Testis (tissue), 3 donors: Measurements from ENCODE around the gene PSMG1. TPM values are rescaled to one million over a fixed set of nuclear protein-coding genes. Genes with fewer than 3 reads are reported as not detected.
A peak's percentile ranks its signal among the peaks of the same experiment; 100 is the strongest.

Experiments
- DNase-seq: peaks from one replicate; pipeline ENCODE4 v3.0.0-alpha.2; 2019
- H3K27ac ChIP-seq, 2 donors: fragments of 200-600 bp; sonication (generic); one replicate each; pipeline ENCODE4 v1.5.1; 2019
- H3K27me3 ChIP-seq: fragments of 200-600 bp; sonication (generic); one replicate; pipeline ENCODE4 v1.5.1; 2019
- H3K36me3 ChIP-seq: fragments of 200-600 bp; sonication (generic); one replicate; pipeline ENCODE4 v1.5.1; 2017; ENCODE audit warnings: low read depth; ENCODE audit errors: missing control alignments
- H3K4me1 ChIP-seq: fragments of 200-600 bp; sonication (generic); one replicate; pipeline ENCODE4 v1.5.1; 2019
- H3K4me3 ChIP-seq, 2 donors: fragments of 200-600 bp; sonication (generic); one replicate each; pipeline ENCODE4 v1.5.1; 2017 to 2019
- H3K9me3 ChIP-seq: fragments of 200-600 bp; sonication (generic); one replicate; pipeline ENCODE4 v1.5.1; 2017
- POLR2A ChIP-seq: fragments of 450-650 bp; IDR thresholded peaks from one replicate; pipeline ENCODE4 v1.6.1; 2017; ENCODE audit warnings: antibody characterized with exemption, mild to moderate bottlenecking, moderate library complexity
- WGBS, 2 donors: methylation state at CpG; one replicate each; pipeline ENCODE4 v1.1.5; 2018; 5-methylcytosine and 5-hydroxymethylcytosine counted together
- intact Hi-C: fragments of 100-400 bp; cut with DNase I; formaldehyde crosslinking; loops from one replicate; pipeline ENCODE4 v1.15.1; 2023; ENCODE audit warnings: low total_unique reads
- polyA plus RNA-seq: library from polyadenylated mRNA; stranded (reverse); fragments of 350-450 nt; fragmentation: Illumina TruSeq; extraction: RNeasy Lipid Tissue Mini Kit (QIAGEN cat#74804); gene quantifications from one replicate; pipeline ENCODE4 v1.2.3, GENCODE V29; 2014; ENCODE audit warnings: low read depth, low replicate concordance; ENCODE audit not compliant: insufficient read depth
- total RNA-seq, 2 donors: library from RNA; depleted of rRNA; stranded (reverse); fragments of >200 nt; gene quantifications; one replicate each; pipeline ENCODE4 v1.2.3, GENCODE V29; 2016
- TF ChIP-seq, protein P1 (sequence below), 3 experiments: fragments of 450-650 bp in 2 of 3; fragments of 200-600 bp in 1 of 3; sonication (generic) in 1 of 3; IDR thresholded peaks; one replicate each; pipeline ENCODE4 v1.5.1; 2016 to 2019; ENCODE audit warnings: antibody characterized with exemption in 3 of 3, mild to moderate bottlenecking in 2 of 3, moderate library complexity in 1 of 3

PSMG1 gene
- total and polyA plus RNA-seq, 3 donors from 2014 or later = 95.4 to 463 (median 113) TPM

DNA sequence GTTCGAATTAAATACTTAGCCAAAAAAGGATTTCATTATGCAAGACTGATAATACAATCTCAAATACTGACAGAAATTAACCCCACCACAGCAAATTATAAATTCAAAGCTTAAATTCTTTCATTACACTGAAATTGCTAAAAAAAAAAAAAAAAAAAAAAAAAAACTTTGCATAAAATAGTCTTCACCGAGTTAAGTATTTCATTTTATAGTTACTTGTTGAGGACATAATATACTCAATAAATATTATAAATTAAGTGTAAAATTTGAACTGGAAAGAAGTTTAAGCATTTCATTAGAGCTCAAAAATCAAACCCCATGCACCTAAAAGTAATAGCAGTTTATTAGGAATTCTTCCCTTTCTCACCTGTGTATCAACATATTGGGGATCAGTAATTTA, 1.9 kb upstream of the PSMG1 start:
- no peak overlapping the region for H3K27ac ChIP-seq
- intact Hi-C loops = loop anchor here (10.0 kb wide), 1 partner anchor 200 kb away; a partner anchor contains a TSS

DNA sequence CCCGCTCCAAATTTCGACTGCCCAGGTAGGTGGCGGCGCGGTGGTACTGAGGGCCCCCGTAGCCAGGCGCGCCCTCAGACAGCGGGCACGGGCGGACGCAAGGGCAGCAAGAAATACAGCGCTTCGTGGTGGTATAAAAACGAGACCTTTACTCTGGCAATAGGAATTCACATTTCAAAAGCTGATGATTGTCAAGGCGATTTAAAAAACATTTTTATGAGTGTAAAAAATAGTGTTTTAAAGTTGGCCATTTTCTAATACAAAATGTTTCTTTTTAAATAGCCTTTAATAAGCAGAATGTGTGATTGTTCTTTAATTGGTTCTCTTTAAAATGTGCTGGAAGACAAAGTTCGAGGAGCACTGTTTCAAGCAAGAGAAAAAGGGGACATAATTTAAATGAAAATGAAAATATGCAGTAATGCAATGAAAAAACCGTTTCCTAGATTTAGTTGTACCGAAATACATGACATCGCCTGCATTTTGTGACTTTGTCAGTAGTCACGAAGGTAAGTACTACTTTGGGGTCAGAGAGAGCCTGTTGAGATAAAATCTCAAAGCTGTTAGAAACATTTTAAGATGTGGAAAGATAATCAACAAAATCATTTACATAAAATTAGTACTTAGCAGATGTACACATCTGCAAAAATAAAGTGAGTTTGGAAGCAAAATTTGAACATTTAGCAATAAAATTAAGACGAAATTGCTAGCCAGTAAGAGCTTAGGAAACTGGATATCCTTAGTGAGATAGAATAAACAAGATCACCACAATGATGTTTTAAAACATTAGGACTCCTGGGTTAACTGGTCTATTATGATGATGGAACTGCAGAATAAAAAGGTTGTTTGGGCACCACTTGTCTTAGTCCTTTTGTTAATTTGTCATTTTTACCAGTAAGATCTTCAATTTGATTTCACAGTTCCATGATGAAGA, 1.1 kb upstream of the PSMG1 start:
- DNase-seq = no peak
- peaks cover 5% of the 10 kb centered on the region for H3K4me1 ChIP-seq
- peak overlapping the region; percentile 93 for H3K27ac ChIP-seq
- WGBS, 2 donors = 2 to 4% methylated on average over 13 to 22 of the region's 22 CpGs
- no peaks in the 10 kb centered on the region for H3K27me3 ChIP-seq
- peak overlapping the region; percentile 73 to 93 for H3K4me3 ChIP-seq
- no peaks in the 10 kb centered on the region for H3K36me3 ChIP-seq
- H3K9me3 ChIP-seq = no peaks in the 10 kb centered on the region
- intact Hi-C loops = loop anchor here (10.0 kb wide), 1 partner anchor 200 kb away; a partner anchor contains a TSS
- TF ChIP-seq, protein P1, sequence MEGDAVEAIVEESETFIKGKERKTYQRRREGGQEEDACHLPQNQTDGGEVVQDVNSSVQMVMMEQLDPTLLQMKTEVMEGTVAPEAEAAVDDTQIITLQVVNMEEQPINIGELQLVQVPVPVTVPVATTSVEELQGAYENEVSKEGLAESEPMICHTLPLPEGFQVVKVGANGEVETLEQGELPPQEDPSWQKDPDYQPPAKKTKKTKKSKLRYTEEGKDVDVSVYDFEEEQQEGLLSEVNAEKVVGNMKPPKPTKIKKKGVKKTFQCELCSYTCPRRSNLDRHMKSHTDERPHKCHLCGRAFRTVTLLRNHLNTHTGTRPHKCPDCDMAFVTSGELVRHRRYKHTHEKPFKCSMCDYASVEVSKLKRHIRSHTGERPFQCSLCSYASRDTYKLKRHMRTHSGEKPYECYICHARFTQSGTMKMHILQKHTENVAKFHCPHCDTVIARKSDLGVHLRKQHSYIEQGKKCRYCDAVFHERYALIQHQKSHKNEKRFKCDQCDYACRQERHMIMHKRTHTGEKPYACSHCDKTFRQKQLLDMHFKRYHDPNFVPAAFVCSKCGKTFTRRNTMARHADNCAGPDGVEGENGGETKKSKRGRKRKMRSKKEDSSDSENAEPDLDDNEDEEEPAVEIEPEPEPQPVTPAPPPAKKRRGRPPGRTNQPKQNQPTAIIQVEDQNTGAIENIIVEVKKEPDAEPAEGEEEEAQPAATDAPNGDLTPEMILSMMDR (IDR thresholded peaks at IDR 0.05) = no peak
- TF ChIP-seq POLR2A = no peak

More for the DNA sequence above, 1.9 kb upstream of the PSMG1 start:
- no peaks in the 10 kb centered on the region for H3K36me3 ChIP-seq
- no peaks in the 10 kb centered on the region for H3K9me3 ChIP-seq
- no peak for DNase-seq
- H3K4me1 ChIP-seq = peaks cover 5% of the 10 kb centered on the region
- H3K4me3 ChIP-seq = no peak overlapping the region
- 56 to 61% methylated on average over 2 of the region's 2 CpGs for WGBS, 2 donors
- TF ChIP-seq, protein P1 (IDR thresholded peaks at IDR 0.05) = no peak
- no peak for TF ChIP-seq POLR2A
- H3K27me3 ChIP-seq = no peaks in the 10 kb centered on the region

DNA sequence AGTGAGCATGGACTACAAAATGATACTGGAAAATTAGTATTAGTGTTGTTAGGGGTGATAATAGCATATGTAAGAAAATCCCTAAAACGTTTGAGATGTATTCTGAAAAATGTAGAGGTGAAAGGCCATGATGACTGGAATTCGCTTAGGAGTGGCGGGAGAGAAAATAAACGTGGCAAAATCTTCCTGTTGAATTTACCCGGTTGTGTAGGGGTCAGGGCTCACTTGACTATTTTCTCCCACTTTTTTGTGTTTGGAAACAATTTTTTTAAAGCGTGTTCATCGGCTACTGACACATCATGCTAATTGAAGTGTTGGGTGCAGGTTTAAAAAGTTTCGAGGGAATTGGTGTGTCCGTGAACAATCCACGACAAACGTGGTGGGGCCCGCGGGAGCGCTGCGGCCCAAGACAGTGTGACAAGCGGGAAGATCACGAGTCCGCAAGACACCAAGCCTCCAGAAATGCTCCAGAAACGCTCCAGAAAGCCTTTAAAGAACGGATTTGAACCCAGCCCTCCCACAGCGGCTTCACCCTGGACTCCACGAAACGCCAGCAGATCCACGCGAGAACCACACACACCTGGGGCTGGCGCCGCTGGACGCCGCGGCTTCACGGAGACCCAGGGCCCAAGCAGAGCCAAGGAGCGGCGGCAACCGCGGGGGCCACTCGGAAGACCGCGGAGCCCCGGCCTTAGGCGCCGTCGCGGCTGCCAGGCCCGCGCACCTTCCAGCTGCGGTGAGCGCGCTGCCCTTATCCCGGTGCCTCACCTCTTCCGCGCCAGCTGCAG, 573 bp downstream of the PSMG1 start:
- Histone ChIP-seq H3K27ac (peak overlapping the region; percentile 93), H3K4me3 (peak overlapping the region; percentile 73 to 93), H3K27me3 (no peaks in the 10 kb centered on the region), H3K36me3 (no peaks in the 10 kb centered on the region), H3K4me1 (peaks cover 5% of the 10 kb centered on the region), H3K9me3 (no peaks in the 10 kb centered on the region)
- TF ChIP-seq POLR2A = no peak
- TF ChIP-seq, protein P1 (IDR thresholded peaks at IDR 0.05) = no peak
- peak; percentile 41 for DNase-seq
- intact Hi-C loops = loop anchor here (10.0 kb wide), 1 partner anchor 202 kb away; a partner anchor contains a TSS
- 2% methylated on average over 20 to 51 of the region's 51 CpGs for WGBS, 2 donors

DNA sequence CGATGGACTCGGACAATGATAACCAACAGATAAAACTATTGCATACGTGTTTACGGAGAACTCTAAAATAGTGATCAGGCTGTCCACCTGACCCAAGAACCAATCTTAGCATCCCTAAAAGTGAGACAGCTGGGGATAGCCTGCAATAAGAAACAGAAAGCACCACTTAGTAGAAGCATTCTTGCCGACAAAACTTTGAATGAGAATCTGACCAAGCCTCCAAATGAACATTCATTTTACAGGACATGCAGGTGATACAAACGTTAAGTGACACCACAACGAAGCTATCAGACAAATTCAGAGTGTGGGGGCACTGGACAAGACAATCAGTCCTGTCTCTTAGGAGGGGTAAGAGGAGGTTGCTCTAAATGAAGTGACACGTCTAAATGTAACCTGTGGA, 1.2 kb downstream of the PSMG1 start:
- H3K4me1 ChIP-seq = peaks cover 5% of the 10 kb centered on the region
- TF ChIP-seq POLR2A = no peak
- TF ChIP-seq, protein P1 (IDR thresholded peaks at IDR 0.05) = no peak
- 32 to 40% methylated on average over 8 of the region's 8 CpGs for WGBS, 2 donors
- no peak overlapping the region for H3K27ac ChIP-seq
- intact Hi-C loops = loop anchor here (10.0 kb wide), 1 partner anchor 203 kb away; a partner anchor contains a TSS
- H3K36me3 ChIP-seq = no peaks in the 10 kb centered on the region
- H3K9me3 ChIP-seq = no peaks in the 10 kb centered on the region
- no peak for DNase-seq
- peak overlapping the region; percentile 73 to 93 for H3K4me3 ChIP-seq
- H3K27me3 ChIP-seq = no peaks in the 10 kb centered on the region
